Measurements from ENCODE around the gene RNPEP. TPM values are rescaled to one million over a fixed set of nuclear protein-coding genes. Genes with fewer than 3 reads are reported as not detected.

The RNPEP gene
- total and polyA plus RNA-seq, 2 of the 8 experiments (the other 6 are each of a cell fraction or from before 2014, with no cell fraction given), result 34.1 to 51.1 TPM

GRCh38 chr1:202007805-202008489, 25.5 kb downstream of the RNPEP start (continued):
- TF ChIP-seq TAF7 (optimal IDR thresholded peaks at IDR 0.05; ENCODE audit: borderline replicate concordance, low read depth, low read length) (no peak), EZH2 (IDR thresholded peaks at IDR 0.05; ENCODE audit: low read depth, low read length, severe bottlenecking) (no peak), JUN (IDR thresholded peaks at IDR 0.05; ENCODE audit: low read depth, low read length) (no peak)
